ENCODE measurements around the gene RHOBTB1. TPM values are rescaled to one million over a fixed set of nuclear protein-coding genes. Genes with fewer than 3 reads are reported as not detected.

RHOBTB1 gene
- total RNA-seq, 1 donor from 2014 or later = 17.2 TPM

DNA sequence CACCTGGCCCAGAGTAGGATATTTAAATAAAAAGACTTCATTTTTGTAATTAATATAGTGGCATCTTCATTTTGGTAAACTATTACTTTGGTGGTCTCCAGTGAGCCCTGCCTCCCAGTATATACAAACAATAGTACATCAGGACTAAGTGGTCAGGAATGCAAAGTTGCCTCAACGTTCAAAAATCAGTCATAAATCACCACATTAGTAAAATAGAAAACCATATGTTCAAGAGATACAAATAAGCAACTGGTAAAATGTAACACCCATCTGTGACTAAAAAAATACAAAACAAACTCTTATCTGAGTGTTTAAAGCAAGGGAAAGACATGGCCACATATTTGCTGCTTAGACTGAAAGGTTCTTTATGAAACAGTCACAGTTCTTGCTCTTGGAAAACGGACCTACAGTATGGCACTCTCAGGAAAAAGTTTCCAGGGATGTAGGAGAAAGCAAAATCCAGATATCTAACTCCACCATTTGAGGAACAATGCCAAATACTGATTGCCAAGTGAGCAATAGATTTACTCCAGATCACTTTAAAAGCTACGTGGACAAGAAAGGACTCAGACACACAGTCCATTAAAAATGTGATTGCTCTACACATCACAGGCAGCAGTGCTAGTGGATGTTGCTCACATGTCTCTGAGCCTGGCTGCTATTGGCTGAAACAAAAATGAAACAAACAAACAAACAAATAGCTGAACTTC lies 15.1 kb upstream of the RHOBTB1 start:
- DNase-seq (ENCODE audit: extremely low spot score, unreplicated experiment) = no peak
- no peaks in the 10 kb centered on the region for H3K27me3 Mint-ChIP-seq (ENCODE audit: unreplicated experiment)
- TF ChIP-seq, protein P1, sequence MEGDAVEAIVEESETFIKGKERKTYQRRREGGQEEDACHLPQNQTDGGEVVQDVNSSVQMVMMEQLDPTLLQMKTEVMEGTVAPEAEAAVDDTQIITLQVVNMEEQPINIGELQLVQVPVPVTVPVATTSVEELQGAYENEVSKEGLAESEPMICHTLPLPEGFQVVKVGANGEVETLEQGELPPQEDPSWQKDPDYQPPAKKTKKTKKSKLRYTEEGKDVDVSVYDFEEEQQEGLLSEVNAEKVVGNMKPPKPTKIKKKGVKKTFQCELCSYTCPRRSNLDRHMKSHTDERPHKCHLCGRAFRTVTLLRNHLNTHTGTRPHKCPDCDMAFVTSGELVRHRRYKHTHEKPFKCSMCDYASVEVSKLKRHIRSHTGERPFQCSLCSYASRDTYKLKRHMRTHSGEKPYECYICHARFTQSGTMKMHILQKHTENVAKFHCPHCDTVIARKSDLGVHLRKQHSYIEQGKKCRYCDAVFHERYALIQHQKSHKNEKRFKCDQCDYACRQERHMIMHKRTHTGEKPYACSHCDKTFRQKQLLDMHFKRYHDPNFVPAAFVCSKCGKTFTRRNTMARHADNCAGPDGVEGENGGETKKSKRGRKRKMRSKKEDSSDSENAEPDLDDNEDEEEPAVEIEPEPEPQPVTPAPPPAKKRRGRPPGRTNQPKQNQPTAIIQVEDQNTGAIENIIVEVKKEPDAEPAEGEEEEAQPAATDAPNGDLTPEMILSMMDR (IDR thresholded peaks at IDR 0.05) = no peak
- no peaks in the 10 kb centered on the region for H3K36me3 Mint-ChIP-seq (ENCODE audit: unreplicated experiment)
- peak overlapping the region; percentile 29 for H3K27ac Mint-ChIP-seq (ENCODE audit: unreplicated experiment)
- no peaks in the 10 kb centered on the region for H3K9me3 Mint-ChIP-seq (ENCODE audit: unreplicated experiment)
- H3K4me1 Mint-ChIP-seq (ENCODE audit: unreplicated experiment) = peaks cover 46% of the 10 kb centered on the region
- no peak overlapping the region for H3K4me3 Mint-ChIP-seq (ENCODE audit: unreplicated experiment)

- Mint-ChIP-seq H3K36me3 (ENCODE audit: unreplicated experiment) (no peaks in the 10 kb centered on the region), H3K27me3 (ENCODE audit: unreplicated experiment) (no peaks in the 10 kb centered on the region), H3K4me3 (ENCODE audit: unreplicated experiment) (no peak overlapping the region), H3K27ac (ENCODE audit: unreplicated experiment) (no peak overlapping the region), H3K9me3 (ENCODE audit: unreplicated experiment) (no peaks in the 10 kb centered on the region), H3K4me1 (ENCODE audit: unreplicated experiment) (peaks cover 33% of the 10 kb centered on the region)
- DNase-seq (ENCODE audit: extremely low spot score, unreplicated experiment) = no peak
- TF ChIP-seq, protein P1 (IDR thresholded peaks at IDR 0.05) = no peak
Observed at GRCh38 chr10:60957667-60958221, 13.8 kb upstream of the RHOBTB1 start.

DNA sequence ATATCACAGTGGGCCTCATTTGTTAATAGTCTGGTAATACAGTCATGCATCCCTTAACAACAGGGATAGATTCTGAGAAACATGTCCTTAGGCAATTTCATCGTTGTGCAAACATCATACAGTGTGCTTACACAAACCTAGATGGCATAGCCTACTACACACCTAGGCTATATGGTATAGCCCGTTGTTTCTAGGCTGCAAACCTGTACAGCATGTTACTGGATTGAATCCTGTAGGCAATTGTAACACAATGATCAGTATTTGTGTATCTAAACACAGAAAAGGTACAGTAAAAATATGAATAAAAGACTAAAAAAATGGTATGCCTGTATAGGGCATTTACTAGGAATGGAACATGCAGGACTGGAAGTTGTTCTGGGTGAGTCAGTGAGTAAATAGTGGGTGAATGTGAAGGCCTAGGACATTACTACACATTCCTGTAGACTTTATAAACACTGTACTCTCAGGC lies 12.0 kb upstream of the RHOBTB1 start:
- H3K9me3 Mint-ChIP-seq (ENCODE audit: unreplicated experiment) = no peaks in the 10 kb centered on the region
- no peaks in the 10 kb centered on the region for H3K36me3 Mint-ChIP-seq (ENCODE audit: unreplicated experiment)
- H3K27ac Mint-ChIP-seq (ENCODE audit: unreplicated experiment) = peak overlapping the region; percentile 47
- TF ChIP-seq, protein P1 (IDR thresholded peaks at IDR 0.05) = no peak
- no peaks in the 10 kb centered on the region for H3K27me3 Mint-ChIP-seq (ENCODE audit: unreplicated experiment)
- peaks cover 30% of the 10 kb centered on the region for H3K4me1 Mint-ChIP-seq (ENCODE audit: unreplicated experiment)
- no peak overlapping the region for H3K4me3 Mint-ChIP-seq (ENCODE audit: unreplicated experiment)
- DNase-seq (ENCODE audit: extremely low spot score, unreplicated experiment) = no peak

- Mint-ChIP-seq H3K27ac (ENCODE audit: unreplicated experiment) (peak overlapping the region; percentile 10), H3K4me1 (ENCODE audit: unreplicated experiment) (peaks cover 30% of the 10 kb centered on the region), H3K27me3 (ENCODE audit: unreplicated experiment) (no peaks in the 10 kb centered on the region), H3K9me3 (ENCODE audit: unreplicated experiment) (no peaks in the 10 kb centered on the region), H3K4me3 (ENCODE audit: unreplicated experiment) (no peak overlapping the region), H3K36me3 (ENCODE audit: unreplicated experiment) (no peaks in the 10 kb centered on the region)
- TF ChIP-seq, protein P1 (IDR thresholded peaks at IDR 0.05) = no peak
- no peak for DNase-seq (ENCODE audit: extremely low spot score, unreplicated experiment)
Observed at GRCh38 chr10:60955316-60955715, 11.3 kb upstream of the RHOBTB1 start.

- Mint-ChIP-seq H3K36me3 (ENCODE audit: unreplicated experiment) (no peaks in the 10 kb centered on the region), H3K27ac (ENCODE audit: unreplicated experiment) (peak overlapping the region; percentile 31), H3K27me3 (ENCODE audit: unreplicated experiment) (no peaks in the 10 kb centered on the region), H3K4me3 (ENCODE audit: unreplicated experiment) (no peak overlapping the region), H3K9me3 (ENCODE audit: unreplicated experiment) (no peaks in the 10 kb centered on the region), H3K4me1 (ENCODE audit: unreplicated experiment) (peaks cover 28% of the 10 kb centered on the region)
- DNase-seq (ENCODE audit: extremely low spot score, unreplicated experiment) = no peak
- TF ChIP-seq, protein P1 (IDR thresholded peaks at IDR 0.05) = no peak
Observed at GRCh38 chr10:60954035-60954434, 10.1 kb upstream of the RHOBTB1 start.
